ENCODE measurements around the gene PRPF6.

GRCh38 chr20:63961664-63962425 is 19.1 kb upstream of the PRPF6 start:
- TF ChIP-seq CTCF (IDR thresholded peaks at IDR 0.05) (no peak), ZFX (IDR thresholded peaks at IDR 0.05; ENCODE audit: borderline replicate concordance) (no peak)

Measured in 22Rv1 (cell line).